Measurements from ENCODE around the gene ZPLD1.

- TF ChIP-seq CTCF (conservative IDR thresholded peaks at IDR 0.05; ENCODE audit: low read length) (no peak), EZH2phosphoT487 (IDR thresholded peaks at IDR 0.05; ENCODE audit: borderline replicate concordance) (no peak)
These were observed 76.8 kb downstream of the ZPLD1 start for GRCh38 chr3:102511639-102512038.
